Naive thymus-derived CD8-positive, alpha-beta T cell (primary cell): Measurements from ENCODE around the gene NELL1. TPM values are rescaled to one million over a fixed set of nuclear protein-coding genes. Genes with fewer than 3 reads are reported as not detected.
"Not testable (repeated sequence)": the region's sequence is repeated elsewhere in the genome, so short reads cannot be mapped to it uniquely, and the experiment has no call there.

Experiments
- ATAC-seq, 2 donors: fragments of 150-1000 bp; cut with Tn5 transposase in 1 of 2; sonication (Bioruptor Pico), chemical (Tn5 transposase) in 1 of 2; 1 replicate in 1 of 2; 2 replicates in 1 of 2; pipeline ENCODE4 v1.10.0; 2021; ENCODE audit warnings: mild to moderate bottlenecking in 2 of 2, moderate library complexity in 2 of 2
- POLR2A ChIA-PET: fragments of 350-600 bp; sonication (Branson Sonifier 250); formaldehyde crosslinking; loops from one replicate; lab custom pipeline; 2021; ENCODE audit warnings: antibody characterized with exemption; lab: Charles Lee
- DNase-seq, 10 donors: peaks; one replicate each; pipeline versions ENCODE4 v3.0.0 to v3.0.0-alpha.2; 2020 to 2022
- H3K27ac Mint-ChIP-seq, 10 donors: one replicate each; pipeline ENCODE4 v1.8.0; 2020 to 2022; ENCODE audit warnings: mild to moderate bottlenecking in 10 of 10, mixed read lengths in 10 of 10, moderate library complexity in 4 of 10, inconsistent platforms in 1 of 10
- H3K27me3 Mint-ChIP-seq, 5 donors: one replicate each; pipeline ENCODE4 v1.8.0; 2021 to 2022; ENCODE audit warnings: mixed read lengths in 5 of 5
- H3K36me3 Mint-ChIP-seq, 3 donors: one replicate each; pipeline ENCODE4 v1.8.0; 2020 to 2022; ENCODE audit warnings: mixed read lengths in 3 of 3, mild to moderate bottlenecking in 2 of 3, inconsistent platforms in 1 of 3
- H3K4me1 Mint-ChIP-seq, 4 donors: one replicate each; pipeline ENCODE4 v1.8.0; 2021 to 2022; ENCODE audit warnings: mixed read lengths in 4 of 4
- H3K4me3 Mint-ChIP-seq, 10 donors: one replicate each; pipeline ENCODE4 v1.8.0; 2020 to 2022; ENCODE audit warnings: mild to moderate bottlenecking in 10 of 10, mixed read lengths in 10 of 10, moderate library complexity in 6 of 10, inconsistent platforms in 1 of 10
- H3K9me3 Mint-ChIP-seq, 9 donors: one replicate each; pipeline ENCODE4 v1.8.0; 2020 to 2022; ENCODE audit warnings: mixed read lengths in 9 of 9, mild to moderate bottlenecking in 3 of 9, inconsistent platforms in 1 of 9, moderate library complexity in 1 of 9
- polyA plus RNA-seq, 3 donors: library from polyadenylated mRNA; unstranded; fragments of 300-500 nt; fragmentation: Illumina TruSeq; gene quantifications; one replicate each; pipeline ENCODE4 v1.2.3, GENCODE V29; 2021
- total RNA-seq, 8 experiments: library from RNA in 2 of 8; stranded (reverse) in 2 of 8; gene quantifications; one replicate each; pipeline ENCODE4 v1.2.3 and lab custom pipeline; 2021 to 2026

The NELL1 gene
- total and polyA plus RNA-seq, 5 experiments from 2014 or later: not detected

- no peak for DNase-seq
- POLR2A ChIA-PET: no interaction called here
- no peaks in the 10 kb centered on the region for H3K4me1 Mint-ChIP-seq
Measured at GRCh38 chr11:20795005-20795404, 125.6 kb downstream of the NELL1 start.

GRCh38 chr11:20808328-20808727 lies 138.9 kb downstream of the NELL1 start:
- H3K4me1 Mint-ChIP-seq: no peaks in the 10 kb centered on the region
- no peaks in the 10 kb centered on the region for H3K27me3 Mint-ChIP-seq
- no peak for DNase-seq
- ATAC-seq: no peak
- no peak overlapping the region for H3K27ac Mint-ChIP-seq
- H3K4me3 Mint-ChIP-seq: no peak overlapping the region
- peaks cover 5 to 50% (median 25%) of the 10 kb centered on the region in 9 donors for H3K9me3 Mint-ChIP-seq
- POLR2A ChIA-PET: no interaction called here
- peaks cover 0 to 8% (median 0%) of the 10 kb centered on the region in 3 donors for H3K36me3 Mint-ChIP-seq

More at GRCh38 chr11:20795005-20795404, 125.6 kb downstream of the NELL1 start:
- H3K36me3 Mint-ChIP-seq: no peaks in the 10 kb centered on the region
- H3K4me3 Mint-ChIP-seq: no peak overlapping the region
- H3K27me3 Mint-ChIP-seq: peaks cover 0 to 6% (median 0%) of the 10 kb centered on the region in 5 donors
- H3K9me3 Mint-ChIP-seq: peaks cover 0 to 13% (median 4%) of the 10 kb centered on the region in 9 donors
- no peak overlapping the region for H3K27ac Mint-ChIP-seq
- no peak for ATAC-seq

- peaks cover 0 to 24% (median 2%) of the 10 kb centered on the region in 5 donors for H3K27me3 Mint-ChIP-seq
- H3K4me1 Mint-ChIP-seq: no peaks in the 10 kb centered on the region
- ATAC-seq (no peak), DNase-seq (no peak)
- H3K9me3 Mint-ChIP-seq: peaks cover 0 to 21% (median 8%) of the 10 kb centered on the region in 9 donors
- H3K27ac Mint-ChIP-seq: no peak overlapping the region
- H3K36me3 Mint-ChIP-seq: peaks cover 0 to 7% (median 0%) of the 10 kb centered on the region in 3 donors
- POLR2A ChIA-PET: no interaction called here
- no peak overlapping the region for H3K4me3 Mint-ChIP-seq
Measured at GRCh38 chr11:20821046-20821445, 151.7 kb downstream of the NELL1 start.

- peaks cover 0 to 22% (median 8%) of the 10 kb centered on the region in 9 donors for H3K9me3 Mint-ChIP-seq
- POLR2A ChIA-PET: no interaction called here
- no peak for ATAC-seq
- H3K36me3 Mint-ChIP-seq: peaks cover 0 to 7% (median 0%) of the 10 kb centered on the region in 3 donors
- H3K4me1 Mint-ChIP-seq: no peaks in the 10 kb centered on the region
- H3K27me3 Mint-ChIP-seq: peaks cover 0 to 24% (median 2%) of the 10 kb centered on the region in 5 donors
- DNase-seq: no peak
- H3K27ac Mint-ChIP-seq: no peak overlapping the region
- H3K4me3 Mint-ChIP-seq: no peak overlapping the region
Measured at GRCh38 chr11:20821470-20821869, 152.1 kb downstream of the NELL1 start.

GRCh38 chr11:20824773-20825172 lies 155.4 kb downstream of the NELL1 start:
- Mint-ChIP-seq H3K27me3 (peaks cover 0 to 24% (median 2%) of the 10 kb centered on the region in 5 donors), H3K4me3 (no peak overlapping the region), H3K9me3 (peaks cover 0 to 29% (median 4%) of the 10 kb centered on the region in 9 donors), H3K4me1 (no peaks in the 10 kb centered on the region), H3K27ac (no peak overlapping the region), H3K36me3 (no peaks in the 10 kb centered on the region)
- ATAC-seq (no peak), DNase-seq (no peak)
- POLR2A ChIA-PET: no interaction called here

GRCh38 chr11:20835561-20835960 lies 166.2 kb downstream of the NELL1 start:
- H3K4me3 Mint-ChIP-seq: no peak overlapping the region
- H3K36me3 Mint-ChIP-seq: no peaks in the 10 kb centered on the region
- H3K9me3 Mint-ChIP-seq: peaks cover 0 to 3% (median 0%) of the 10 kb centered on the region in 9 donors
- peaks cover 0 to 3% (median 0%) of the 10 kb centered on the region in 5 donors for H3K27me3 Mint-ChIP-seq
- no peak for ATAC-seq
- POLR2A ChIA-PET: no interaction called here
- DNase-seq: no peak
- H3K27ac Mint-ChIP-seq: no peak overlapping the region
- H3K4me1 Mint-ChIP-seq: no peaks in the 10 kb centered on the region

GRCh38 chr11:20839231-20839630 lies 169.8 kb downstream of the NELL1 start:
- ATAC-seq (no peak), DNase-seq (no peak)
- H3K36me3 Mint-ChIP-seq: no peaks in the 10 kb centered on the region
- peaks cover 0 to 3% (median 0%) of the 10 kb centered on the region in 5 donors for H3K27me3 Mint-ChIP-seq
- no peak overlapping the region for H3K27ac Mint-ChIP-seq
- no peak overlapping the region for H3K4me3 Mint-ChIP-seq
- peaks cover 0 to 3% (median 0%) of the 10 kb centered on the region in 9 donors for H3K9me3 Mint-ChIP-seq
- H3K4me1 Mint-ChIP-seq: no peaks in the 10 kb centered on the region
- POLR2A ChIA-PET: no interaction called here

GRCh38 chr11:20840341-20840740 lies 171.0 kb downstream of the NELL1 start:
- DNase-seq (no peak), ATAC-seq (no peak)
- POLR2A ChIA-PET: no interaction called here
- Mint-ChIP-seq H3K27me3 (peaks cover 0 to 3% (median 0%) of the 10 kb centered on the region in 5 donors), H3K27ac (no peak overlapping the region), H3K9me3 (peaks cover 0 to 5% (median 0%) of the 10 kb centered on the region in 9 donors), H3K36me3 (no peaks in the 10 kb centered on the region), H3K4me3 (no peak overlapping the region), H3K4me1 (no peaks in the 10 kb centered on the region)

GRCh38 chr11:20844216-20844615 lies 174.8 kb downstream of the NELL1 start:
- H3K9me3 Mint-ChIP-seq: peaks cover 0 to 7% (median 0%) of the 10 kb centered on the region in 9 donors
- H3K27ac Mint-ChIP-seq: no peak overlapping the region
- no peak for DNase-seq
- POLR2A ChIA-PET: no interaction called here
- no peaks in the 10 kb centered on the region for H3K4me1 Mint-ChIP-seq
- H3K27me3 Mint-ChIP-seq: no peaks in the 10 kb centered on the region
- no peak for ATAC-seq
- H3K4me3 Mint-ChIP-seq: no peak overlapping the region
- no peaks in the 10 kb centered on the region for H3K36me3 Mint-ChIP-seq

- Mint-ChIP-seq H3K4me3 (no peak overlapping the region), H3K27me3 (no peaks in the 10 kb centered on the region), H3K36me3 (no peaks in the 10 kb centered on the region), H3K9me3 (peaks cover 0 to 8% (median 0%) of the 10 kb centered on the region in 9 donors), H3K4me1 (no peaks in the 10 kb centered on the region), H3K27ac (no peak overlapping the region)
- DNase-seq (no peak), ATAC-seq (no peak)
- POLR2A ChIA-PET: no interaction called here
Measured at GRCh38 chr11:20844630-20845029, 175.2 kb downstream of the NELL1 start.

GRCh38 chr11:20854215-20854955 lies 185.0 kb downstream of the NELL1 start:
- no peak for ATAC-seq
- Mint-ChIP-seq H3K27ac (no peak overlapping the region), H3K9me3 (peaks cover 0 to 21% (median 2%) of the 10 kb centered on the region in 9 donors), H3K4me1 (peaks cover 0 to 2% (median 0%) of the 10 kb centered on the region in 4 donors), H3K27me3 (peaks cover 0 to 9% (median 0%) of the 10 kb centered on the region in 5 donors), H3K36me3 (no peaks in the 10 kb centered on the region), H3K4me3 (no peak overlapping the region)
- POLR2A ChIA-PET: no interaction called here
- DNase-seq: no peak

- no peak for DNase-seq
- Mint-ChIP-seq H3K27me3 (peaks cover 0 to 8% (median 2%) of the 10 kb centered on the region in 5 donors), H3K27ac (no peak overlapping the region), H3K9me3 (peaks cover 0 to 10% (median 2%) of the 10 kb centered on the region in 9 donors), H3K4me1 (no peaks in the 10 kb centered on the region), H3K4me3 (no peak overlapping the region), H3K36me3 (no peaks in the 10 kb centered on the region)
- POLR2A ChIA-PET: no interaction called here
- no peak for ATAC-seq
Measured at GRCh38 chr11:20861322-20861721, 191.9 kb downstream of the NELL1 start.

- POLR2A ChIA-PET, H3K27me3 Mint-ChIP-seq, H3K4me1 Mint-ChIP-seq, H3K27ac Mint-ChIP-seq, H3K36me3 Mint-ChIP-seq, DNase-seq, H3K9me3 Mint-ChIP-seq, H3K4me3 Mint-ChIP-seq: not testable (repeated sequence)
- peak in 1 of 2 donors; percentile 32 for ATAC-seq
Measured at GRCh38 chr11:20862263-20862662, 192.9 kb downstream of the NELL1 start.
